ENCODE measurements around the gene ZIC5. TPM values are rescaled to one million over a fixed set of nuclear protein-coding genes. Genes with fewer than 3 reads are reported as not detected.

Gene ZIC5
- total and polyA plus RNA-seq, 2 of the 4 experiments (the other 2 are of a cell fraction), result not detected

GRCh38 chr13:99984461-99985240 lies 13.1 kb upstream of the ZIC5 start:
- Histone ChIP-seq H2AK9ac (replicated peaks; ENCODE audit: low read depth, low read length, poor library complexity) (peak overlapping the region; percentile 31), H3K9me1 (ENCODE audit: insufficient read depth, low read length) (no peaks in the 10 kb centered on the region), H3K14ac (replicated peaks; ENCODE audit: low read depth, low read length) (no peak overlapping the region), H2BK15ac (ENCODE audit: low read depth, low read length) (no peak overlapping the region), H4K8ac (ENCODE audit: low read depth in 2 of 2, low read length in 2 of 2) (no peak overlapping the region), H3K9ac (ENCODE audit: low read depth, low read length) (no peak overlapping the region), H2AK5ac (ENCODE audit: low read depth, low read length) (no peak overlapping the region), H3K18ac (ENCODE audit: low read depth, low read length) (no peak overlapping the region), H2BK120ac (ENCODE audit: low read depth, low read length) (no peak overlapping the region), H3K27me3 (ENCODE audit: control insufficient read depth, insufficient read depth, low read length) (peaks cover 89% of the 10 kb centered on the region), H3K36me3 (ENCODE audit: control insufficient read depth, insufficient read depth, low read length) (no peaks in the 10 kb centered on the region), H3K56ac (ENCODE audit: extremely low read depth, insufficient read depth, low read length) (no peak overlapping the region), H3K4me2 (ENCODE audit: low read depth, low read length) (no peak overlapping the region), H3K79me1 (ENCODE audit: low read depth in 1 of 2, low read length in 2 of 2) (no peaks in the 10 kb centered on the region), H3K4me1 (ENCODE audit: control insufficient read depth, insufficient read depth, low read length) (no peaks in the 10 kb centered on the region; the same call in 1 of the 2 replicates), H2BK20ac (ENCODE audit: low read depth, low read length) (no peak overlapping the region), H4K20me1 (ENCODE audit: insufficient read depth, low read length) (peaks cover 22% of the 10 kb centered on the region), H3K9me3 (ENCODE audit: control insufficient read depth, insufficient read depth, low read length) (peaks cover 28% of the 10 kb centered on the region), H4K91ac (ENCODE audit: insufficient read depth, low read depth, low read length) (no peak overlapping the region), H2AFZ (replicated peaks; ENCODE audit: low read length, poor library complexity) (peak overlapping the region; percentile 65), H3K23ac (ENCODE audit: low read depth, low read length) (no peak overlapping the region; the same call in 1 of the 2 replicates), H3K27ac (ENCODE audit: insufficient read depth, low read length) (no peak overlapping the region), H4K5ac (ENCODE audit: low read depth, low read length) (no peak overlapping the region), H3K4me3 (ENCODE audit: insufficient read depth, low read depth, low read length) (no peak overlapping the region), H3K4ac (ENCODE audit: low read depth, low read length) (no peak overlapping the region), H2BK5ac (ENCODE audit: low read depth, low read length, poor library complexity, severe bottlenecking) (no peak overlapping the region)
- TF ChIP-seq POLR2A (IDR thresholded peaks at IDR 0.05; ENCODE audit: low read depth, low read length) (no peak), USF2 (IDR thresholded peaks at IDR 0.05; ENCODE audit: low read depth, low read length) (no peak), SMC3 (IDR thresholded peaks at IDR 0.05; ENCODE audit: low read depth, low read length) (no peak), ELK1 (IDR thresholded peaks at IDR 0.05; ENCODE audit: borderline replicate concordance, low read depth, low read length) (no peak), CHD1 (IDR thresholded peaks at IDR 0.05; ENCODE audit: low read depth, low read length) (no peak), MAFK (IDR thresholded peaks at IDR 0.05; ENCODE audit: low read depth, low read length) (no peak), FOS (IDR thresholded peaks at IDR 0.05; ENCODE audit: low read depth, low read length) (no peak), RAD21 (IDR thresholded peaks at IDR 0.05; ENCODE audit: low read length) (no peak)
- CTCF ChIA-PET, result no interaction called here
- DNase-seq (no peak), ATAC-seq (ENCODE audit: low read depth) (no peak)
- POLR2A ChIA-PET (ENCODE audit: unreplicated experiment), result no interaction called here
- dilution Hi-C loops (cut with HindIII; ENCODE audit: low sequenced_read_pairs, unreplicated experiment), result no loop called here
- in situ Hi-C loops (cut with MboI; ENCODE audit: low sequenced_read_pairs), result loop anchor here (10.0 kb wide), 1 partner anchor 250 kb away; no protein-coding TSS in a partner anchor
- WGBS, 2 experiments (ENCODE audit: extremely low coverage in 2 of 2, insufficient read length in 1 of 2), result 2% methylated on average over 21 of the region's 44 CpGs; no CpG with 5 or more reads in 1 of the 2 experiments
- intact Hi-C loops (cut with micrococcal nuclease), result loop anchor here (5.0 kb wide), 1 partner anchor 253 kb away; no protein-coding TSS in a partner anchor
- no TSS peak for BruUV-seq (replicated peaks)
